Fibroblast of skin of abdomen (primary cell): ENCODE measurements around the gene CERK.
"Not testable (repeated sequence)": the region's sequence is repeated elsewhere in the genome, so short reads cannot be mapped to it uniquely, and the experiment has no call there.

Experiments used
- DNase-seq: peaks from one replicate; pipeline ENCODE4 v3.0.0-alpha.2; 2013

CERK gene

DNA sequence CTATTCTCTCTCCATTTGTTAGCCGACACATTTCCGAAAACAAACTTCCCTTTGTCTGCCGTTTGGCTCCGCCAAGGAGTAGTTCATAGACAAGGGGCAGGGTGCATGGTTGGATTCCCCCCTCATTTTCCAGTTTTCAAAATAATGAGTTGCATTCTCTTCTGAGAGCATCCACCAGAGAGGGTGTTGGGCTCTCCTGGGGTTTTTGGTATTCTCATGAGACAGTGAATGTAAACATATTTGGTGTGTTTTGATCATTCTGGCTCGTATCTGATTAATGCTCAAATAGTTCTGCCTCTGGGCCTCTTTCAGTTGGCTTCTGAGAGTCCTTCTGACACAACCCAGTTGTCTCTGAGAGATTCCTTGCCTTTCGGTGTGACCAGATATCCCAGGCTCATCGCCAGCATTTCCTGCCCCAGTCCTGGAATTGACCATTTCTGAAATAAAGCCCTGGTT is 96.2 kb downstream of the CERK start:
- no peak for DNase-seq

DNA sequence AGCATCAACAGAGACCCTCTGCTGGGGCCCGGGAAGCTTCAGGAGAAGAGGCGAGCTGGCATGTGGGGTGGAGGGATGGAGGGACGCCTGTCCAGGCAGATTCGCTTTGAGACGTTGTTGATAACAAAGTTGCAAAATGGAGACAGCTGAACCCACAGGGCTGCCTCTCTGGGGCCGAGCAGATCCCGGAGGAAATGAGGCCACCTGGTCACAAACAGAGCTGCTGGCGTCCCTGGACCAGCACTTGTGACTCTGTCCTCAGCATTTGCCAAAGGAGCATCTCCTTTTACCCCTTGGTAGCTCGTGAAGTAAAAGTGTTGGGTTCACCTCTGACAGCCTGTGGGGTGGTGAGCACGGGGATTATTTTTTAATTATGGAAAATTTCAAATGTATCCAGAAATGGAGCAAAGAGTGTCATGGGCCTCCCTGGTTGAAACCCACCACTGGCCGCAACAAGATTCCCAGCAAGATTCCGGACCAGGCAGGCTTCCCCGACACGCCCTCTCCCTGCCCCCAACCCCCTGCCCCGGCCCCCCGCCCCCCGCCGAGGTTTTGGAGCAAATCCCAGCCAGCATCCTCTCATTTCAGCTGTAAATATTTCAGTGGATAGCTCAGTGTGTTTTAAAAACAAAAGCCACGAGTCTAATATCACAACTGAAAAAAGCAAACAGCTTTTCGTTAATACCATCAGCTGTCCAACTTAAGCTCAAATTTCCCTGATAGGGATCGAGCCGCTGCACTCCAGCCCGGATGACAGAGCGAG is 97.6 kb downstream of the CERK start:
- DNase-seq = no peak

DNA sequence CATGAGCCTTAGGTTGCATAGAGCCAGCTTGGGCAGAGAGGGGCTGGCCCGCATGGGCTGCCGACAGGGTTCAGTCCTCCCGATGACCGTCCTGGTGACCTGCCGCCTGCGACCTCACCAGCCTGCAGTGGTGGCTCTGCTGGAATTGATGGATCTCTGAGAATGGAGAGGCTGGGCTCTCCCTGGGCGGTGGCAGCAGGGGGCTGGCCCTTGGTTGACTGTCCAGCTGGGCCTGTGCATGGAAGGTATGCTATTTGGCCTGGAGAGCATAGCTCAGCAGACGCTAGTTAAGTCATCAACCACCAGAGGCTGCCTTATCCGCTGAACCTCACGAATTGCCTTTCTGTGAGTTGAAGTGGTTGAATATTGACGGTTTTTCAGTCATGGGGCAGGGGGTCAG is 98.2 kb downstream of the CERK start:
- no peak for DNase-seq

DNA sequence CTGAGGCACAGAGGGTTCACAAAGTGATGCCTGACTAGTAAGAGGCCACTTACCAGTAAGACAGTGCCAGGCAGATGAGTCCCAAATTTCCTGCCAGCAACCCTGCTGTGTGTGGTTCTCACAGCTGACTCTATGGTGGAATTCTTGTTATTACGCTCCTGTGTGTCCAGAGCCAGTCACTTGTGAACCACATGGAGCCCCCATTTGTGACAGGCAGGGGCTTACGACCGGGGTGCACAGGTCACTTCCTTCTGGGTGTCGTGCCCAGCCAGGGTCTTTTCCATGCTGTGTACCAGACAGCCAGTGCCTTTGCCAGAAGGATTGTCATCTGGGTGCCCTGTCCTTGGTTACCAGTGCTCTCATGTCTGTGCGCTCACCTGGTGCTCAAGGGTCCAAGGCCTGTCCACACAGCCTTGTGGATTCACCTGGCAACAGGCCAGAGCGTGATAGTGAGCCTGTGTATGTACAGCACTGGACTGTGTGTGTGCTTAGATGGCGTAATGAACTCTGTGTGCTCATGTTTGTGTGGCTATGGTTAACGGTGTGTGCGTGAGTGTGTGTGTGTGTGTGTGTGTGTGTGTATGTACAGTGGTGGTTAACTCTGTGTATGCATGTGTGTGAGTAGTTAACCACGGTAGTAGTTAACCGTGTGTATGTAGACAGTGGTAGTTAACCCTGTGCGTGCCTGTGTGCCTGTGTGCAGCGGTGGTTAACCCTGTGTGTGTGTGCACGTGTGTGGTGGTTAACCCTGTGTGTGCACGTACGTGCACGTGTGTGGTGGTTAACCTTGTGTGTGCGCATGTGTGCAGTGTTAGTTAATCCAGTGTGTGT is 99.2 kb downstream of the CERK start:
- peak; percentile 25 for DNase-seq

DNA sequence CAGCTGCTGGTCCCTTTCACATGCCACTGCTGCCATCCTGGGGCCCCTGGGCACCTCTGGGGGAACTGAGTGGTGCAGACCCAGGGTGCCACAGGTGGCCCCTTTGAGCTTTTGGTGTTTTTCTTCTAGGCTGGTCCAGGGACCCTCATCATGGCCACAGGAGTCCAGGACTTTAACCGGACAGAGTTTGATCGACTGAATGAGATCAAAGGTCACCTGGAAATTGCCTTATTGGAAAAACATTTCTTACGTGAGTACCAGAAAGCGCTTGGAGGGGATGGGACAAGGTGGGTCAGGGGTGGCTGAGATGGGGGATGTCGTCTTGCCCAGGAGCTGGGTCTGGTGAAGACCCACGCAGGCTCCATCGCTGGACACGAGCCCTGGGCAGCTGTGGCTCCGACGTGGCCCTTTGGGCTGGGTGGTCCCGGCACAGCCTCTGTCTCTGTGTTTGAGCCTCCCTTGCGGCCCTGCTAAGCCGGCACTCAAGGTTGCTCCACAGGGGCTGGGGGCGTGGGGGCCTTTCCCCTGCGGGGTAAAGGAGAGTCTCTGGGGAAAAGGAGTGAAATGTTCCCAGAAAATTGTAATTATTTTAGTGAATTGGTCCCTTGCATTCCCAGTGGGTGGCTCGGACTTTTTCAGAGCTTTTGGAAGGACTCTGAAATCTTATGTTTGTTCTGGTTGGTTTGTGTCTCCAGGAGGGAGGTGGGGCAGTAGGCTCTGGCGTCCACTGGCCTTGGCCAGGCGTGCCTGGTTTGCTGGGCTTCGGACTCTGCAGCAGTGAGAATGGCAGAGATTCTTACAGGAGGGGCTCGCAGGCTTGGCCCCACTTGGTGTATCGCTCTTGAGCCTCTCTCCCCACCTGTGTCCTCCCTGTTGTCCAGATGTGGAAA is 100.1 kb downstream of the CERK start:
- DNase-seq = no peak

DNA sequence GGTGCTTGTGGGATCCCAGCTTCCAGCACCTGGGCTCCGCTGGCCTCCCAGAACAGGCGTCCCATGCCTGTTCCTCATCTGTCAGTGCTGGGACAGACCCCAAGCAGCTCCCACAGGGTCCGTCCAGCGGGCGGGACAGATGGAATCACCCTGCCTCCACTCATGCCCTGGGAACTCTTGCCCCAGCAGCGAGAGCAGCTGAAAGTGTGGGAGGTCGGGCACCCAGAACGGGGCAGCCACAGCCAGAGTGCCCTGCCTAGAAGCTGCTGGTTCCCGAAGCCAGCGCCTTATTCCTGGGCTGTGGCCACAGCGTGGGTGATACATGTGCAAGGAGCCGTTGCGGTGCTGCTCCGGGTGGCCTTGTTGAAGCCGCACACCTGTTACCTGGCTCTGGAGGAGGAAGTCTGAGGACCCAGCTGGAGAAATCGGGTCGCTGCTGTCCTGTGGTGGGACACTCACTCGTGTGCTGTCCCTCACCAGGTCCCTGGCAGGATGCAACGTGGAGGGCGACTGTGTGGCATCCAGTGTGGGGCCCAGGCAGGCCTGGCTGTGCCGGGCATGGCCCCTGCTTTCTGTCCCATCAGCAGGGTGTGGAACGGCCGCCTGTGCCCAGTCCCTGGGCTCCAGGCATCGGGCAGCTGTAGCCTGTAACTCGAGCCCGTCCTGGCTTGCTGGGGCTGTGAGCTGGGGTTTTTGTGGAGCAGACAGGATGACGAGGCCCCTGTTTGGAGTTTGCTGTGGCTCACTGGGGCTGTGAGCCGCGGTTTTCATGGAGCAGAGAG is 101.6 kb downstream of the CERK start:
- DNase-seq = no peak

DNA sequence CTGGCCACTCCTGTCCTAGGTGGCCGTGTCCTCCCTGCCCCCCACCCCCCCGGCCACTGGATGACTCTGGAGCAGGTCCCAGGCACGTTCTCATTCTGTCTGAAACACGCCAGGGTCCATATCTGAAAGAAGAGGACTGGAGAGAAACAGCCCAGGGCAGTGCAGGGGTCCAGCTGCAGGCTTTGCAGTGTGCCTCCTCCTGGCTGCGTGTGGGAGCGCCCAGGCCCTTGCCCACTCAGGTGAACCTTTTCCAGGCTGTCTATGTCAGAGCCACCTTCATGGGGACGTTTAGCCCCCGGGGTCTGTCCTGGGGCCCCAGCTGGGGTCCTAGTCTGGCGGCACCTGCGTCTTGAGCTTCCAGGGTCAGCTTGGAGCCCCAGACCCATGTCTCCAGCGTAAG is 102.3 kb downstream of the CERK start:
- DNase-seq = no peak

DNA sequence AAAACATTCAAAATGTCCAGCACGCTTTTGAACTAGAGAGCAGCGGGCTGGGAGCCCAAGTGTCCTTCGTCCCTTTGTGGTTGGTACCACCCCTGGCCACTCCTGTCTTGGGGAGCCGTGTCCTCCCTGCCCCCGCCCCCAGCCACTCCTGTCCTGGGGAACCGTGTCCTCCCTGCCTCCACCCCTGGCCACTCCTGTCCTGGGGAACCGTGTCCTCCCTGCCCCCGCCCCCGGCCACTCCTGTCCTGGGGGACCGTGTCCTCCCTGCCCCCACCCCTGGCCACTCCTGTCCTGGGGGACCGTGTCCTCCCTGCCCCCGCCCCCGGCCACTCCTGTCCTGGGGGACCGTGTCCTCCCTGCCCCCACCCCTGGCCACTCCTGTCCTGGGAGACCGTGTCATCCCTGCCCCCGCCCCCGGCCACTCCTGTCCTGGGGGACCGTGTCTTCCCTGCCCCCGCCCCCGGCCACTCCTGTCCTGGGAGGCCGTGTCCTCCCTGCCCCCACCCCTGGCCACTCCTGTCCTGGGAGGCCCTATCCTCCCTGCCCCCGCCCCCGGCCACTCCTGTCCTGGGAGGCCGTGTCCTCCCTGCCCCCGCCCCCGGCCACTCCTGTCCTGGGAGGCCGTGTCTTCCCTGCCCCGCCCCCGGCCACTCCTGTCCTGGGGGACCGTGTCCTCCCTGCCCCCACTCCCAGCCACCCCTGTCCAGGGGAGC is 102.9 kb downstream of the CERK start:
- DNase-seq = not testable (repeated sequence)
